Sigmoid colon (tissue), 4 donors: ENCODE data around the gene GDF9.

Source experiments
- EP300 ChIP-seq, 4 donors: sonication (generic); formaldehyde crosslinking; IDR thresholded peaks; one replicate each; pipeline ENCODE4 v1.6.1; 2017; ENCODE audit warnings: antibody characterized with exemption in 4 of 4
- POLR2A ChIP-seq, 2 donors: fragments of 450-650 bp; IDR thresholded peaks; one replicate each; pipeline ENCODE4 v1.6.1; 2016; ENCODE audit warnings: antibody characterized with exemption in 2 of 2, mild to moderate bottlenecking in 2 of 2, moderate library complexity in 2 of 2

GRCh38 chr5:132887283-132887682, 21.0 kb upstream of the GDF9 start:
- TF ChIP-seq POLR2A (IDR thresholded peaks at IDR 0.05), result no peak
- no peak for TF ChIP-seq EP300 (IDR thresholded peaks at IDR 0.05)
